HG03571 (cell line): Measurements from ENCODE around the gene GTPBP3.

ENCODE experiments used
- ATAC-seq: cut with Tn5 transposase; IDR thresholded peaks from one replicate; pipeline ENCODE4 v1.9.1; 2021; ENCODE audit not compliant: unreplicated experiment

GTPBP3 gene

DNA sequence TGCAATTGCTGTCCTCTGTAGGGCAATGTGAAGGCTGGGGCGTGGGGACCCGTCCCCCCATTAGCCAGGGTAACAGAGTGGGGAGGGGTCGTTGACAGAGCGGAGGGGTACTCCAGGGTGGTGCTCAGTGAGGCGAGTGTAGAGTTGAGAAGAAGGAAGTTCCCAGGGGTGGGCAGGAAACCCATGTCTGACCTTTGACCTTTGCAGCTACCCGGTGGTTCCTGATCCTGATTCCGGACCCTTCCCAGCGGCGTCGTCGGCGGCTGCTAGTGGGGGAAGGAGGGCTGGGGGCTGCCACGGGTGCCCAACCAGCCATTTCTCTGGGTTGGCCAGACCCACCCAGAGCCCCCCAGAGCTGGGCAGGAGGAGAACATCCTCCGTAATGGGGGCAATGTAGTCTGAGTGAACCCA, 41.9 kb downstream of the GTPBP3 start:
- no peak for ATAC-seq

DNA sequence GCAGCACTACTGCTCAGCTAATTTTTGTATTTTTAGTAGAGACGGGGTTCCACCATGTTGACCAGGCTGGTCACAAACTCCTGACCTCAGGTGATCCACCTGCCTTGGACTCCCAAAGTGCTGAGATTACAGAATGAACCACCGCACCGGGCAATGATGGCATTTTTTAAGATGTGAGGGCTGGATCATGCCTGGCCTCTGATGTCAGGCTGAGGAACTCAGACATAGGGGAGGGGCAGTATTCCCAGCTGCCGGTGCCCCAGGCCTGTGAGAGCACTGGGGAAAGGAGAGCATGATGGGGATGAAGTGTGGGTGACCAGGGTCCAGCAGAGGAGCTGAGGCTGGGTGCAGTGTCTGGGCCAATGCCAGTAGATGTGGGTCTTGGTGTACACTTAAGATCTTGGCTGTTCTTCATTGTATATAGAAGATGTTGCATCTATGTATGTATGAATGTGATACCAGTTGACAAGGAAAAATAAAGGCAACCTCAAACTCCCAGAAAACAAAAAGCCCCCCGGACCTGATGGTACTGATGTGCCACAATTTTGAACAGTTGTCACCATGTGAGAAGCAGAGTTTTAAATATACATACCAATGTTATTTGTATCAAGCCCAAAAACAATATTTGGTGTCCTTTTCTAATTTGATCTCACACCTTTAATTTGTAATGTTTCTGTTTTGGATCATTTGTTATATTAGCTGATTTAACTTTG, 43.2 kb downstream of the GTPBP3 start:
- ATAC-seq = no peak

DNA sequence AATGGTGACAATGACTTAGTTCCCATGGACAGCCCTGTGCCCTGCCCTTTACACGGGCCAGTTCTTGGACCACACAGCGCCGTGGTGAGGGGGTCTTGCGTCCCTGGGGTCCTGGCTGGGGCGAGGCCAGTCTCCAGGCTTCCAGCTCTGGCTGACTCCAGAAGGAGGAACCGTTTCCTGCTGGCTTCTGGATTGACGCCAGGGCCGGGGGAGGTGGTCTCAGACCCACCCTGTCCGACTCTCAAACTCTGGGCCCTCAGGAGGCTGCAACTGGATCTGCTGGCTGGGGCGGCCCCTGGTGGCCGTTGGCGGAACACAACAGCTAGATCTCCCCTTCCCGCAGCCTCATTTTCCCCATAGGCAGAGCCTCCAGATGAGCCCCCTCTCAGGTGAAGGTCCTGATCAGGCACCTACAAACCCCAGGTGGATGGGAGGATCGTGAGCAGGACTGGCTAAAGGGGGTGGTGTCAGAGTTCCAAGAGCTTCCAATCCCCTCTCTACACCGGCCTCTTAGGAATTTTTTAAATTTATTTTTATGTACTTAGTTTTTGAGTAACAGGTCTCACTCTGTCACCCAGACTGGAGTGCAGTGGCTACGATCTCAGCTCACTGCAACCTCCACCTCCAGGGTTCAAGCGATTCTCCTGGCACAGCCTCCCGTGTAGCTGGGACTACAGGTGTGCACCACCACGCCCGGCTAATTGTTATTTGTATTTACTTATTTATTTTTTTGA, 48.7 kb downstream of the GTPBP3 start:
- ATAC-seq = no peak

DNA sequence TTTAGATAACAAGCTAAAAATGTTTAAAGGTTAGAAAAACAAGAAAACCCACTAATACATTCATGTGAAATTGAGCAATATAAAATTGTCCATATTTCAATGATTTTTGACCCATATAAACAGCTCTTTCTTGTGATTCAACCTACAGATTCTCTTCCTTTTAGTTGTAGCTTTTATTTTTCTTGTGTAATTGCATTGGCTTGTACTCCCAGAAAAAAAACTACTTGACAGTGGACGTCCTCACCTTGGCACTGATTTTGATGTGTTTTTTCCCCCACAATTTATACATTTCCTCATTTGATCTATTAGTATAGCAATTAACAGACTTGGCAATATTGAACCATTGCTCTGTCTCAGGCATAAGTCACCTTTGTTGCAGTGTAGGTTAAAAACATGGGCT, 51.9 kb downstream of the GTPBP3 start:
- no peak for ATAC-seq

DNA sequence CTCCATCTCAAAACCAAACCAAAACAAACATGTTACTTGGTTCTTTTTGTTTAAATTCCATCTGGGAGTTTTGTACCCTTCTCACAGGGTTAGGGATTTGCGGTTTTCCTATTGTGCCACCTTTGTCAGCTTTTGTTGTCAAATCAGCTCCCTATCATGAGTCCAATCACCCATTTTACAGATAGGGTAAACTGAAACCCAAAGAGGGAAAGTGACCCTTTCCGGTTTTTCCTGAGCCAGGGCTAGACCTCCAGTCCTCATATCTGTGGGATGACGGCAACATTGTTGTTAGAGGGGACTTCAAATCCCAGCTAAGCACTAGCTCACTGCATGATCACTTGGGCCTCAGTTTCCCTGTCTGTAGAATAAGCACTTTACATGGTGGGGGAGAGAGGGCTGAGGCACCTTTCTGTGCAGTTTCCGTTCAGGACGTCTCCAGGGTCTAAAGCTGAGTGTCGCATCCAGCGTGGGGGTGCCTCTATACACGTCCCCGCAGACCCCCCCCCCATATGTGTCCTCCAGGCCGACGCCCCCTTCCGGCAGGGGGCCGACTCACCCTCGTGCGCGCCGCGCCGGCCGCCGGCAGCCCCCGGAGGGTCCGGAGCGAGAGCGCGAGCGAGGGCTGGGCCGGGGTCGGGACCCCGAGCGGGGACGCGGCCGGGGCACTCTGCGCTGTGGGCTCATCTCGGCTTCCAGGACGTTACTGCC, 52.8 kb downstream of the GTPBP3 start:
- no peak for ATAC-seq

DNA sequence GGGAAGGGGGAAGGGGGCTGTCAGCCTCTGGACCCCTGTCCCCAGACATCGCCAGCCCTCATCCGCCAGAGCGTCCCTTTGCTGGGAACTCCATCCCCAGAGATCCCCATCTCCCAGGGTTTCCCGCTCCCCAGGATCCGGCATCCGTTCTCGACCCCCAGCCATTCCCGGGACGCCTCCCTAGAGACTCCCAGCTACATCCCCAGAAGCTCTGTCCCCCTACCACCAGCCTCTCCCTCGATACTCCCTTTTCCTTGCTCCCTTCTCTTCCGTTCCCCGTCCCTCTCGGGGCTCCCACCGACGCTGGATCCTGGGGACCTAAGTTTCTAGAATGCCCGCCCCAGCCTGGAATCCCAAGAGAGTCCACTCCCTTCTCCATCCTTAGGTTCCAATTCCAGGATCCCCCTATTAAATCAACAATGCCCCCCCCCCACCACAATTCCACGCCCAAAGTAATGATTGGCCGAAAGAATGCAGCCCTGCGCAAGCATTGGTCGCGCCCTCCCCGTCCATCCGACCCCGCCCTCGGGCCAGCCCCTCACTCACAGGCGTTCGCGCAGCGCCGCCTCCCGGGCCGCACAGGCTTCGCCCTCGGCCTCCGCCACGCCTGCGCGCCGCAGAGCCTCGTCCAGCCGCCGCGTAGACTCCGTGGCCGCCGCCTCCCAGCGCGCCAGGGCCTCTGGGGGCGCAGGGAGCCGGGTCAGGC, 53.5 kb downstream of the GTPBP3 start:
- ATAC-seq = peak; percentile 81

DNA sequence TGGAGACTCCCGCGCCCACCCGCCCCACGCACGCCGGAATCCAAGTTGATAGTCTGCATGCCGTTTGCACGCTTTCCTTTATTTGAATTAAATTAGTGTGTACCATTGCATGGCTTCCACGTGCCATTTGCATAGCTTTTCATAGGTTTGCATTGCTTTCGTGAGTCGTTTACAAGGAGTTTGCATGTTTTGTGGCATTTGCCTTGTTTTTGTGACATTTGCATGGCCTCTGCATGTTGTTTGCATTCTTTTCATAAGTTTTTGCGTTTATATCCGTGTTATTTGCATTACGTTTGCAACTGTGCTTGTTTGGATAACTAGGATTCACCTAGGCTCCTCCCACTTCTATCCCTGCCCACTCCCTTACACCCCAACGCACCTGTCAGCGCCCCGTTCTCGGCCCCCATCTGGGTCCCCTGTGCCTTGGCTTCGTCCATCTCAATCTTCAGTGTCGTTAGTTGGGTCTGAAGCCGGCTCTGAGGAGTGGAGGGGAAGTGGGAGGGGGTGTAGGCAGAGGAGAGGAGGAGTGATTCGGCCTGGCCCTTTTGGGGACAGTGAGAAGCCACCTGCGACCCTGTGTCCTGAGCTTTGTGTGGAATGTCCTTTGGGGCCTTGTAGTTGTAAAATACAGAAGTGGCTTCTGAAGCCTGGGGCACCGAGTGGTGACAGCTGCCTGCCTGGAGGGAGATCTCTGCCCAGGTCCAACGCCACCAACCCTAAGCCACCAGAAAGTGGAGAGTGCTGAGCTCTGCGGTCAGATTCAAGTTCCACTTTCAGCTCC, 54.2 kb downstream of the GTPBP3 start:
- no peak for ATAC-seq
